ENCODE results near the gene FGF8. TPM values are rescaled to one million over a fixed set of nuclear protein-coding genes. Genes with fewer than 3 reads are reported as not detected.

FGF8 gene
- total RNA-seq, 1 donor from 2014 or later, result 0.82 TPM

DNA sequence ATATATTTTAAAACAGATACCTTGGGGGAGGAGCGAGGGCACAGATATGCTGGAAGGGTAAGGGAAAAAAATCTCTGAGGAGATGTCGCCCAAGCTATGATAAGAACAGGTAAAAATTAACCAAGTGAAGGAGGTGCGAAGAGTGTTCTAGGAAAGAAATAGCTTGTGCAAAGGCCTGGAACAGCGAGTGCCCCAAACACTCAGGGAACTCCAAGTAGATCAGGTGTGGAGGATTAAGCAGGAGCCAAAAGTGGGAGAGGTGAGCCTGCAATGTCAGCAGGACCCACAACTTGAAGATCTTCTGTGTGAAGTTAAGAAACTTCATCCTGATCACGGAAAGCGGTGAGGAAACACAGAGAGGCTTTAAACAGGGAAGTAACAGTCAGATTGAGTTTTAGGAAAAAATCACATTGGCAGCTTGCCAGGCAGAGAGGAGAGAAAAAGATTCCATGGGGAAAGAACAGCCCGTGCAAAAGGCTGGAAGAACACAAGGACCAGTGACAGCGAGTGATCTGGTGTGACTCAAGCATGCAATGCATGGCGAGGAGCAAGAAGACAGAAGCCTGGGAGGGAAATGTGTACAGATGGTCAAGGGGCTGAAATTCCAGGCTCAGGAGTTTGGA is 30.7 kb downstream of the FGF8 start:
- H3K27me3 Mint-ChIP-seq (ENCODE audit: low read depth), result peaks cover 78% of the 10 kb centered on the region
- H3K9me3 Mint-ChIP-seq, result no peaks in the 10 kb centered on the region
- no peak overlapping the region for H3K4me3 Mint-ChIP-seq
- H3K4me1 Mint-ChIP-seq, result peaks cover 18% of the 10 kb centered on the region
- TF ChIP-seq, protein P1, sequence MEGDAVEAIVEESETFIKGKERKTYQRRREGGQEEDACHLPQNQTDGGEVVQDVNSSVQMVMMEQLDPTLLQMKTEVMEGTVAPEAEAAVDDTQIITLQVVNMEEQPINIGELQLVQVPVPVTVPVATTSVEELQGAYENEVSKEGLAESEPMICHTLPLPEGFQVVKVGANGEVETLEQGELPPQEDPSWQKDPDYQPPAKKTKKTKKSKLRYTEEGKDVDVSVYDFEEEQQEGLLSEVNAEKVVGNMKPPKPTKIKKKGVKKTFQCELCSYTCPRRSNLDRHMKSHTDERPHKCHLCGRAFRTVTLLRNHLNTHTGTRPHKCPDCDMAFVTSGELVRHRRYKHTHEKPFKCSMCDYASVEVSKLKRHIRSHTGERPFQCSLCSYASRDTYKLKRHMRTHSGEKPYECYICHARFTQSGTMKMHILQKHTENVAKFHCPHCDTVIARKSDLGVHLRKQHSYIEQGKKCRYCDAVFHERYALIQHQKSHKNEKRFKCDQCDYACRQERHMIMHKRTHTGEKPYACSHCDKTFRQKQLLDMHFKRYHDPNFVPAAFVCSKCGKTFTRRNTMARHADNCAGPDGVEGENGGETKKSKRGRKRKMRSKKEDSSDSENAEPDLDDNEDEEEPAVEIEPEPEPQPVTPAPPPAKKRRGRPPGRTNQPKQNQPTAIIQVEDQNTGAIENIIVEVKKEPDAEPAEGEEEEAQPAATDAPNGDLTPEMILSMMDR (conservative IDR thresholded peaks at IDR 0.05), result no peak
- no peaks in the 10 kb centered on the region for H3K36me3 Mint-ChIP-seq (ENCODE audit: low read depth)
- no peak for DNase-seq (ENCODE audit: low read depth, low spot score)
- no peak overlapping the region for H3K27ac Mint-ChIP-seq (ENCODE audit: unreplicated experiment)

DNA sequence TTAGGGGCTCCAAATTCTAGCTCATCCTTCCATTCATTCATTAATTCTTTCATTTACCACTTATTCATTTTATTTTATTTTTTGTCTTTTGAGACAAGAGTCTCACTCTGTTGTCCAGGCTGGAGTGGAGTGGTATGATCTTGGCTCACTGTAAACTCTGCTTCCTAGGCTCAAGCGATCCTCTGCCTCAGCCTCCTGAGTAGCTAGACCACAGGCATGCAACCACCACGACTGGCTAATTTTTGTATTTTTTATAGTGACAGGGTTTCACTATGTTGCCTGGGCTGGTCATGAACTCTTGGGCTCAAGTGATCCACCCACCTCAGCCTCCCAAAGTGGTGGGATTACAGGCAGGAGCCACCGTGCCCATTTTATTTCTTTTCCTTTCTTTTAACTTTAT is 31.6 kb downstream of the FGF8 start:
- Mint-ChIP-seq H3K27ac (ENCODE audit: unreplicated experiment) (no peak overlapping the region), H3K27me3 (ENCODE audit: low read depth) (peaks cover 76% of the 10 kb centered on the region), H3K9me3 (no peaks in the 10 kb centered on the region), H3K4me1 (peaks cover 11% of the 10 kb centered on the region), H3K36me3 (ENCODE audit: low read depth) (no peaks in the 10 kb centered on the region), H3K4me3 (no peak overlapping the region)
- DNase-seq (ENCODE audit: low read depth, low spot score), result no peak
- TF ChIP-seq, protein P1 (conservative IDR thresholded peaks at IDR 0.05), result no peak

DNA sequence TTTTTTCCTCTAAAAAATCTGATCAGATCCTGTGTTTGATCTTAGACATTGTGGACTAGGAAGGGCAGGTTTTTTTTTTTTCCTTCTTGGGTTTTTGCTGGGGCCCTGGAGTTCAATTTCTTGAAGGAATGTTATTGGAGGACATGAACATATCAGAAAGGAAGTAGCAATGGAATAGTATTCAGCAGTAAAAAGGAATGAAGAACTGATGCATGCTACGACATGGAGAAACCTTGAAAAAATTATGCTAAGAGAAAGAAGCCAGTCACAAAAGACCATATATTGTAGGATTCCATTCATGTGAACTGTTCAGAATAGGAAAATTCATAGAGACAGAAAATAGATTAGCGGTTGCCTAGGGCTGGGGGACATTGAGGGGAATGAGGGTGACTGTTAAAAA is 34.0 kb downstream of the FGF8 start:
- TF ChIP-seq, protein P1 (conservative IDR thresholded peaks at IDR 0.05), result no peak
- H3K36me3 Mint-ChIP-seq (ENCODE audit: low read depth), result no peaks in the 10 kb centered on the region

DNA sequence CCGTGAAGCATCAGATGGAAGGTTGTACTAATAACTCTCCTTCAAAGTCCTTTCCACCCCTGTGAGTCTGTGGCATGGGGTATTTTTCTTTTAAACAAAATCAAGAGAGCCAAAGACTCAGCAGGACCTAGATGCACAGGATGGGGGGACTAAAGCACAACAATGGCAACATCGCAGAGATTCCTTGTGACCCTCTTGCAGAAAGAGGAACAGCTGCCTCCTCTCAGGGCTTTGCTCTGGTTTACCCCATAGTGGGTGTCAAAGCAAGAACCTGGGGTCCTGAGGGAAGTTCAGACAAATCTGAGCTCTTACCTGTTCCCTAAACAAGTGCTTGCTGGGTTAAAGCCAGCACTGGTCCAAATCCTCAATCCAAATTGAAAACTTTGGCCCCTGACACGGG is 39.2 kb downstream of the FGF8 start:
- Mint-ChIP-seq H3K27ac (ENCODE audit: unreplicated experiment) (no peak overlapping the region), H3K36me3 (ENCODE audit: low read depth) (no peaks in the 10 kb centered on the region), H3K27me3 (ENCODE audit: low read depth) (peaks cover 61% of the 10 kb centered on the region), H3K9me3 (no peaks in the 10 kb centered on the region), H3K4me3 (no peak overlapping the region), H3K4me1 (peaks cover 6% of the 10 kb centered on the region)
- DNase-seq (ENCODE audit: low read depth, low spot score), result no peak
- TF ChIP-seq, protein P1 (conservative IDR thresholded peaks at IDR 0.05), result no peak

More for the DNA sequence above, 34.0 kb downstream of the FGF8 start:
- no peaks in the 10 kb centered on the region for H3K9me3 Mint-ChIP-seq
- peaks cover 73% of the 10 kb centered on the region for H3K27me3 Mint-ChIP-seq (ENCODE audit: low read depth)
- H3K4me1 Mint-ChIP-seq, result no peaks in the 10 kb centered on the region
- no peak for DNase-seq (ENCODE audit: low read depth, low spot score)
- no peak overlapping the region for H3K27ac Mint-ChIP-seq (ENCODE audit: unreplicated experiment)
- H3K4me3 Mint-ChIP-seq, result no peak overlapping the region

DNA sequence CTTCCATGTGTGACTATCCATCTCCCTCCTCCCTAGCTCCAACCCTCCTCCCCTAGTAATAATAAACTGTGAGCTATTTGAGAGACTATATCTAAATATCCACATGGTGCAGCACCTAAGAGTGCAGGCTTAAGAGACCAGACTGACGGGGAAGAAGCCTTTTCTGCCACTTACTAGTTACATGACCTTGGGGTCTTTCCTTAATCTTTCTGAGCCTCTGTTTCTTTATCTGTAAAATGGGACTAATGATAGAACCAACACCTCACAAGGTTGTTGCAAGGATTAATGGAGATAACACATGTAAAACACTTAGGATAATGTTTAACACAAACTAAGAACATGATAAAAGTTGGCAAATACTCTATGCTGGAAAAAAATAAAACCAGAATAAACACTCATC is 43.8 kb downstream of the FGF8 start:
- H3K27ac Mint-ChIP-seq (ENCODE audit: unreplicated experiment), result no peak overlapping the region
- DNase-seq (ENCODE audit: low read depth, low spot score), result no peak
- no peak overlapping the region for H3K4me3 Mint-ChIP-seq
- H3K36me3 Mint-ChIP-seq (ENCODE audit: low read depth), result no peaks in the 10 kb centered on the region
- TF ChIP-seq, protein P1 (conservative IDR thresholded peaks at IDR 0.05), result no peak
- H3K27me3 Mint-ChIP-seq (ENCODE audit: low read depth), result peaks cover 47% of the 10 kb centered on the region
- no peaks in the 10 kb centered on the region for H3K9me3 Mint-ChIP-seq
- peaks cover 6% of the 10 kb centered on the region for H3K4me1 Mint-ChIP-seq

DNA sequence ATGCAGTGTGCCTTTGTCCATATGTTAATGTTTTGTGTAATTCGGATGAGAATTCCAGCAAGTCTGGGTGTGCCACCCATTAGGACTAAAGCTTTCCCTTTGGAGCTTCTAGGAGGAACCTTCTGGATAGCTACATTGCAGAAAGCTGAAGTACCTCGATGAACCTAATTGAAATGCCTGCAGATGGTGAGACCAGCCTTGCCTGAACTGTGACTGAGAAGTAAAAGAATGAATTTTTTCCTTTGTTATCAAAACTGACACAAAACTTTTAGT is 49.9 kb downstream of the FGF8 start:
- H3K27ac Mint-ChIP-seq (ENCODE audit: unreplicated experiment), result no peak overlapping the region
- H3K4me1 Mint-ChIP-seq, result peaks cover 18% of the 10 kb centered on the region
- H3K36me3 Mint-ChIP-seq (ENCODE audit: low read depth), result no peaks in the 10 kb centered on the region
- DNase-seq (ENCODE audit: low read depth, low spot score), result no peak
- TF ChIP-seq, protein P1 (conservative IDR thresholded peaks at IDR 0.05), result no peak
- no peak overlapping the region for H3K4me3 Mint-ChIP-seq
- peaks cover 20% of the 10 kb centered on the region for H3K27me3 Mint-ChIP-seq (ENCODE audit: low read depth)
- no peaks in the 10 kb centered on the region for H3K9me3 Mint-ChIP-seq
